ENCODE results near the gene CANX. TPM values are rescaled to one million over a fixed set of nuclear protein-coding genes. Genes with fewer than 3 reads are reported as not detected.
"Not testable (repeated sequence)": the region's sequence is repeated elsewhere in the genome, so short reads cannot be mapped to it uniquely, and the experiment has no call there.

CANX gene
- total RNA-seq, 1 donor from 2014 or later = 414 TPM

DNA sequence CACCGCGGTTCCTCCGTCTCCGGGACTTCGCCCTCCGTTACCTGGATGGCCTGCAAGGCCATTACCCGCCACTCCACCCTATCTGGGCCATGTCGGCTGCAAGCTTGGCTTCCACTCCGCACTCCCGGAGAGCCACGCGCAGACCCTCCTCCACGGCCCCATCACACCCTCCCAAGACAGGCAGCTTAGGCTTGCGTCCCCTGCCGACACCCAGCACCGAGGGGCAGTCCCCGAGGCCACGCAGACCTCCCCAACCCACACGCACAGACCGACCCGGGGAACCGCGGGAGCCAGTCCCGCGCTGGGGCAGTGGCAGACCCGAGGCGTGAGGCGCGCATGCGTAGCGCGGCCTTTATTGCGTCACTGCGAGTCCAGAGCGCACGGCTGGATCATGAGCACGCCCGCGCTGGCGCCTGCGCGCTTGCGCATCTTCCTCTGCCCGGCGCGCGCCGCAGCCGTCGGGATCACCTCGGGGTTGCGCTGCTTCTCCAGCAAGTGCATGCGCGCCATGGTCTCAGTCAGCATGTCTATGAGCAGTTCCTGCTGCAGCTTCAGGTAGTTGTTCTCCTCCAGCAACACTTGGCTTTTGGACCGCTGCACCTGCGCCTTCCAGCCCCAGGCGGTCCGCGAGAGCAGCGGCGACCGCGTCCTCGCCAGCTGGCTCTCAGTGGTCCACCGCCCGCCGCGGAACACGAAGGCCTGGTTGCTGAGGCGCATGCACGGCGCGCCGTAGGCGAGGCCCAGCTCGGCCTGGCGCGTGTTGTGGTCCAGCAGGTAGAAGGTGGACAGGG is 20.3 kb upstream of the CANX start:
- intact Hi-C loops (cut with micrococcal nuclease) = no loop called here
- TF ChIP-seq, protein P1, sequence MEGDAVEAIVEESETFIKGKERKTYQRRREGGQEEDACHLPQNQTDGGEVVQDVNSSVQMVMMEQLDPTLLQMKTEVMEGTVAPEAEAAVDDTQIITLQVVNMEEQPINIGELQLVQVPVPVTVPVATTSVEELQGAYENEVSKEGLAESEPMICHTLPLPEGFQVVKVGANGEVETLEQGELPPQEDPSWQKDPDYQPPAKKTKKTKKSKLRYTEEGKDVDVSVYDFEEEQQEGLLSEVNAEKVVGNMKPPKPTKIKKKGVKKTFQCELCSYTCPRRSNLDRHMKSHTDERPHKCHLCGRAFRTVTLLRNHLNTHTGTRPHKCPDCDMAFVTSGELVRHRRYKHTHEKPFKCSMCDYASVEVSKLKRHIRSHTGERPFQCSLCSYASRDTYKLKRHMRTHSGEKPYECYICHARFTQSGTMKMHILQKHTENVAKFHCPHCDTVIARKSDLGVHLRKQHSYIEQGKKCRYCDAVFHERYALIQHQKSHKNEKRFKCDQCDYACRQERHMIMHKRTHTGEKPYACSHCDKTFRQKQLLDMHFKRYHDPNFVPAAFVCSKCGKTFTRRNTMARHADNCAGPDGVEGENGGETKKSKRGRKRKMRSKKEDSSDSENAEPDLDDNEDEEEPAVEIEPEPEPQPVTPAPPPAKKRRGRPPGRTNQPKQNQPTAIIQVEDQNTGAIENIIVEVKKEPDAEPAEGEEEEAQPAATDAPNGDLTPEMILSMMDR (IDR thresholded peaks at IDR 0.05; ENCODE audit: borderline replicate concordance) = no peak
- Histone ChIP-seq H3K27me3 (ENCODE audit: low read depth) (no peaks in the 10 kb centered on the region), H3K27ac (replicated peaks) (peak overlapping the region; percentile 91), H3K9me3 (replicated peaks) (no peaks in the 10 kb centered on the region), H3K4me1 (peaks cover 27% of the 10 kb centered on the region), H3K4me3 (peak overlapping the region; percentile 89), H3K36me3 (no peaks in the 10 kb centered on the region)
- peak; percentile 97 for DNase-seq

DNA sequence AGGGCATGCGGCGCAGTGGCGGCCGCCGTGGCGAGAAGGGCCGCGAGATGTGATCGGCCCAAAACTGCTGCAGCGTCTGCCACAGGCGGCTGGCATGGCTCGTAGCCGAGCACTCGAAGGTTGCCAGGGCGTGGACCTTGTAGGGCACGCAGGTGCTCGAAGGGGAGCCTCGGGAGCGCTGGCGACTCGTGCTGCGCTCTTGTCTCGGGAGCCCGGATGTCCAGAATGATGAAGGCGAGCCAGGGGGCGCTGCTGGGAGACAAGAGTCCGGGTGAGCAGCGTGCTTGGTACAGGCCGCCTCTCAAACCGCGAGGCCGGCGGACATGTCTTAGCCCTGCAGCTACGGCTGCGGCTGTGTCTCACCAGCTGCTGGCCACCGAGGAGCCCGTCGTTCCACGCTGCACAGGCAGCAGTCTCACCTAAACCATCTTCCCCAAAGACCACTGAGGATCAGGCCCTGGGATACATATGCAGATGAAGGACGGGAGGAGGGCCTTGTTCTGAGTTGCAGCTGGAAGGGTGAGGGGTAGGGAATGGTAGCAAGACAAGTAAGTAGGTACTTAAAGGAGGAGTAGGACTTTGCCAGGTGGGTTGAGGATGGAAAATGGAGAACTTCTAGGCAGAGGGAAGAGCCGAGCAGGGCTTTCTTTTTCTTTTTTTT is 19.6 kb upstream of the CANX start:
- Histone ChIP-seq H3K27me3 (ENCODE audit: low read depth) (no peaks in the 10 kb centered on the region), H3K36me3 (no peaks in the 10 kb centered on the region), H3K4me3 (peak overlapping the region; percentile 89), H3K27ac (replicated peaks) (peak overlapping the region; percentile 91), H3K4me1 (peaks cover 27% of the 10 kb centered on the region), H3K9me3 (replicated peaks) (no peaks in the 10 kb centered on the region)
- intact Hi-C loops (cut with micrococcal nuclease) = no loop called here
- TF ChIP-seq, protein P1 (IDR thresholded peaks at IDR 0.05; ENCODE audit: borderline replicate concordance) = peak; percentile 54
- peak; percentile 73 for DNase-seq

DNA sequence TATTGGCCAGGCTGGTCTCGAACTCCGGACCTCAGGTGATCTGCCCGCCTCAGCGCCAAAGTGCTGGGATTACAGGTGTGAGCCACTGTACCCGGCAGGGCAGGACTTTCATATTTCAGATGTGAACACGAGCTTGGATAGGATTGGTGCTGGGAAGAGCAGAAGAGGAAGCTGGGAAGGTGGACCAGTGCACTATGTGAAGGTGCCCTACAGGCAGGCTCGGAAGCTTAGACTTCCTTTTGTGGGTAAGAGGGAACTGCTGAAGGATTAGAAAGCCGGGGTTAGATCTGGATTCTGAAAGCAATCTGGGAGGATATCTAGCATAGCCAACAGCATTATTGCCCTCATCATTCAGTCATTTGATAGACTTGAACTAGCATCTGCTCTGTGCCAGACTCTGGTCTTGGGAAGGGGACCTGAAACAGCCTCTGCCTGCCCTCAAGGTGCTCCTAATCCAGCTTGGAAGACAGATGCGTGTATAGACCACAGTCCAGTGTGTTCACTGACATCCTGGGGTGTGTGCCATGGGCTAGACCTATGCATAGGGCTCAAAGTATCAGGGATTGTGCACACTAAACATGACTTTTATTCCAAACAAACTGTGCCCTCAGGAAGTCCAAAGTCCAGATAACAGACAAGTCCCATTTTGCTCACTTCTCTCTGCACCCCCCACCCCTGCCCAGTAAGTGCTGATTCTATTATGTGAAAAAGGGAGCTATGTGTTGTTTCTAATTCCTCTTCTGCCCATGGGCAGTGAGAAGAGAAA is 18.6 kb upstream of the CANX start:
- Histone ChIP-seq H3K4me3 (no peak overlapping the region), H3K9me3 (replicated peaks) (no peaks in the 10 kb centered on the region), H3K4me1 (peaks cover 27% of the 10 kb centered on the region), H3K36me3 (no peaks in the 10 kb centered on the region), H3K27me3 (ENCODE audit: low read depth) (no peaks in the 10 kb centered on the region), H3K27ac (replicated peaks) (no peak overlapping the region)
- TF ChIP-seq, protein P1 (IDR thresholded peaks at IDR 0.05; ENCODE audit: borderline replicate concordance) = no peak
- intact Hi-C loops (cut with micrococcal nuclease) = no loop called here
- DNase-seq = no peak

DNA sequence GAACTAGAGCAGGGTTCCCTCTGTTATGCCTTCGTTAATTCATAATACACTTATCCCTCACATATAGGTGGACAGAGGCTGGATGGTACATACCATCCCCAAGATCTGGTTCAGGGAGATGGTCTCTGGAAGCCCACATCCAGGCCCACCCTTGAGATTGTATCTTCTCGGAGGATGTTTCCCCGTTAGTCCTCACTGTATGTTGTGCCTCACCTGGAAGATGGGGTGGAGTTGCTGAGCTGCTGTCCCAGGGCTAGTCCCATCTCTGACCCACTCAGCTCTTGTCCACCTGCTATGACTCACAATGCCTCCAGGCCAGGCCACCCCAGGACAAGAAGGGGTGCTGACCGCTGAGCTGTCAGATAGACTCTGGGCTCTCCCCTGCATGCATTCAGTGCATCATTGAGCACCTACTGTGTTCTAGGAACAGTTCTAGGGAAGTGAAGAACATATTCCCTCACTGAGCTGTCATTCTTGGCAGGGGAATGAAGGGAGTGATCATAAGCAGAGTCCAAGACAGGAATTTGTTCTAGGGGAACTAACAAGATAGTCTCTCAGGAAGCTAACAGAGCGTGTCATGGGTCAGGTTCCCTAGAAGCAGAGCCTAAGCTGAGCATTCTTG is 17.9 kb upstream of the CANX start, which contains the start of gene CBY3:
Gene CBY3, minus strand, starts transcription at position 255 of the 622 bp plus-strand sequence. Its CDS starts 116 bp downstream, at position 139.
- Histone ChIP-seq H3K36me3 (no peaks in the 10 kb centered on the region), H3K9me3 (replicated peaks) (no peaks in the 10 kb centered on the region), H3K4me3 (no peak within 1 kb of the TSS), H3K27ac (replicated peaks) (no peak within 1 kb of the TSS), H3K4me1 (peaks cover 27% of the 10 kb centered on the region), H3K27me3 (ENCODE audit: low read depth) (no peaks in the 10 kb centered on the region)
- DNase-seq = no peak
- intact Hi-C loops (cut with micrococcal nuclease) = no loop called here
- TF ChIP-seq, protein P1 (IDR thresholded peaks at IDR 0.05; ENCODE audit: borderline replicate concordance) = no peak

DNA sequence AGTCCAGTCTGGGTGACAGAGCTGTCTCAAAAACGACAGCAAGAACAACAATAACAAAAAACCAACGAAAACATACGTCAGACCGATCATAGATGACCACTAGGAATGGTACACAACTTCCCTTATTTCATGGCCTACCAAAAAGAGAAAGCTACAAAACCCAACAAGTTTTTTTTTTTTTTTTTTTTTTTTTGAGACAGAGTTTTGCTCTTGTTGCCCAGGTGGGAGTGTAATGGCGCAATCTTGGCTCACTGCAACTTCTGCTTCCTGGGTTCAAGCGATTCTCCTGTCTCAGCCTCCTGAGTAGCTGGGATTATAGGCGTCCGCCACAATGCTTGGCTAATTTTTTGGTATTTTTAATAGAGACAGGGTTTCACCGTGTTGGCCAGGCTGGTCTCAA is 9.6 kb upstream of the CANX start:
- H3K9me3 ChIP-seq (replicated peaks); H3K27ac ChIP-seq (replicated peaks); H3K4me1 ChIP-seq; H3K27me3 ChIP-seq (ENCODE audit: low read depth); H3K36me3 ChIP-seq; H3K4me3 ChIP-seq; DNase-seq; intact Hi-C loops (cut with micrococcal nuclease): not testable (repeated sequence)
